GM23338 (cell line): Measurements from ENCODE around the gene SLC12A3.

Experiments
- CREB1 ChIP-seq: fragments of 250-450 bp; sonication (Bioruptor Pico); IDR thresholded peaks from 2 replicates; pipeline ENCODE4 v1.5.0; 2020; ENCODE audit warnings: low read depth, mild to moderate bottlenecking, moderate library complexity
- CTCF ChIP-seq, 2 experiments: fragments of 200-600 bp in 1 of 2; sonication (generic) in 1 of 2; conservative IDR thresholded peaks; 2 replicates each; pipeline versions ENCODE4 v1.5.1 to v1.6.1; 2016 to 2017; ENCODE audit warnings: antibody characterized with exemption in 2 of 2, low read depth in 2 of 2, mild to moderate bottlenecking in 2 of 2, moderate library complexity in 1 of 2
- POLR2AphosphoS5 ChIP-seq: IDR thresholded peaks from 2 replicates; pipeline ENCODE4 v1.6.1; 2016; ENCODE audit warnings: antibody characterized with exemption, low read depth
- REST ChIP-seq: IDR thresholded peaks from one replicate; pipeline ENCODE4 v1.6.1; 2018; ENCODE audit warnings: antibody characterized with exemption; ENCODE audit not compliant: unreplicated experiment
- TF ChIP-seq, protein P1 (sequence below): IDR thresholded peaks from 2 replicates; pipeline ENCODE4 v1.6.1; 2016; ENCODE audit warnings: antibody characterized with exemption

DNA sequence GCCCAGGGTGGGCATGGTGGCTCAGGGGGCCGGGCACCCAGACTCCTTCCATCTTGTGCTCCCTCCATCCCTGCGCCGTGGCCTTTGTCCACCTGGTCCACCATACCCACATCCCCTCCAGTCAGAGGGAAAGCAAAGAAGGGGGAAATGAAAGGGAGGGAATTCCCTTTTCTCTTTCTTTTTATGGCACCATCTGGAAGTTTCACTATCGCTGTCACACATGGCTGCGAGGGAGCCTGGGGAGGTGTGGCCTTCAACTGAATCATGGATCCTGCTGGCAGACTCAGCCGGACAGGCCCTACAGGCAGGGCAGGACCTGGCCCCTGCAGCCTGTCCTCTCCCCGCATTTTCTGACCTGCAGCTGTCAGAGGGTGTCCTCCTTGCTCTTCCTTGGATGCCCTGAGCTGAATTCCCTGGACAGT is 6.2 kb downstream of the SLC12A3 start:
- no peak for TF ChIP-seq POLR2AphosphoS5
- peak in 1 of 2 experiments; percentile 21; a peak in 1 of 4 replicates for TF ChIP-seq CTCF (conservative IDR thresholded peaks at IDR 0.05; ENCODE audit: low read depth in 2 of 2)
- TF ChIP-seq CREB1 (CRISPR knock-in tag) = no peak
- TF ChIP-seq, protein P1, sequence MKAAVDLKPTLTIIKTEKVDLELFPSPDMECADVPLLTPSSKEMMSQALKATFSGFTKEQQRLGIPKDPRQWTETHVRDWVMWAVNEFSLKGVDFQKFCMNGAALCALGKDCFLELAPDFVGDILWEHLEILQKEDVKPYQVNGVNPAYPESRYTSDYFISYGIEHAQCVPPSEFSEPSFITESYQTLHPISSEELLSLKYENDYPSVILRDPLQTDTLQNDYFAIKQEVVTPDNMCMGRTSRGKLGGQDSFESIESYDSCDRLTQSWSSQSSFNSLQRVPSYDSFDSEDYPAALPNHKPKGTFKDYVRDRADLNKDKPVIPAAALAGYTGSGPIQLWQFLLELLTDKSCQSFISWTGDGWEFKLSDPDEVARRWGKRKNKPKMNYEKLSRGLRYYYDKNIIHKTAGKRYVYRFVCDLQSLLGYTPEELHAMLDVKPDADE = no peak
- TF ChIP-seq REST = no peak
